Memory B cell (primary cell): ENCODE measurements around the gene TPCN2.
A peak's percentile ranks its signal among the peaks of the same experiment; 100 is the strongest.

Source experiments
- ATAC-seq: fragments of 150-1000 bp; cut with Tn5 transposase; 2 replicates; pipeline ENCODE4 v1.10.0; 2021; ENCODE audit warnings: low read depth, mild to moderate bottlenecking, moderate library complexity
- DNase-seq, 2 donors: peaks; one replicate each; pipeline ENCODE4 v3.0.0; 2022; ENCODE audit warnings: low spot score in 2 of 2
- H3K27ac Mint-ChIP-seq: one replicate; pipeline ENCODE4 v1.8.0; 2022; ENCODE audit warnings: mild to moderate bottlenecking, moderate library complexity, mixed read lengths
- H3K27me3 Mint-ChIP-seq: one replicate; pipeline ENCODE4 v1.8.0; 2022; ENCODE audit warnings: mixed read lengths
- H3K36me3 Mint-ChIP-seq: one replicate; pipeline ENCODE4 v1.8.0; 2022; ENCODE audit warnings: mild to moderate bottlenecking, mixed read lengths
- H3K4me1 Mint-ChIP-seq: one replicate; pipeline ENCODE4 v1.8.0; 2022; ENCODE audit warnings: mixed read lengths
- H3K4me3 Mint-ChIP-seq: one replicate; pipeline ENCODE4 v1.8.0; 2022; ENCODE audit warnings: mild to moderate bottlenecking, moderate library complexity, mixed read lengths
- H3K9me3 Mint-ChIP-seq: one replicate; pipeline ENCODE4 v1.8.0; 2022; ENCODE audit warnings: mixed read lengths

TPCN2 gene

DNA sequence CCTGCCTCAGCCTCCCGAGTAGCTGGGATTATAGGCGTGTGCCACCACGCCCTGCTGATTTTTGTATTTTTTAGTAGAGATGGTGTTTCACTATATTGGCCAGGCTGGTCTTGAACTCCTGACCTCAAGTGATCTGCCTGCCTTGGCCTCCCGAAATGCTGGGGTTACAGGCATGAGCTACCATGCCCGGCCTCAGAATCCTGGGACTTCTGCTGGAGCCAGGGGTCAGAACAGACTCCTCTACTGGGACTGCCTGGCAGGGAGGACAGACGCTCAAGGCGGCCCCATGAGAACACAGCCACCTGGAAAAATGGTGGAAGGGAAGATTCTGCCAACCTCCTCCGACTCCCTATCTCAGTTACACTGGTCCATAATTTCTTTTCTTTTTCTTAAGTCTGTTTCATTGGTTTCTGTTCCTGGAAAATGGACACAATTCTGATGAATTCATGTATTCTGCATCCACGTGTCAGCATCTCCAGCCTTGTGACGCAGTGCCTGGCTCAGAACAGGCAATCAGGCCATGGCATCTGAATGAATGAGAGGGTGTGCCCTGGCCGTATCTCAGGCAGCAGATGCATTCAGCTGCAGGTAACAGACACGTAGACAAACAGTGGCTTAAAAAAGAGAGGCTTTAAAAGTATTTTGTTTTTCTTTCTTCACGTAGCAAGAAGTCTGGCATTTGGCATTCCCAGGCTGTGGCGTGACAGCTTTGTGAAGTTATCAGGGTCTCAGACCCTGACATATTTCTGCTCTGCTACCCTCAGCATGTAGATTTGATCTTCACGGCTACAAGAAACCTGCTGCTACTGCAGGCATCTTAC is 111.8 kb downstream of the TPCN2 start:
- Mint-ChIP-seq H3K4me3 (no peak overlapping the region), H3K4me1 (peaks cover 5% of the 10 kb centered on the region), H3K27me3 (peaks cover 9% of the 10 kb centered on the region), H3K9me3 (peaks cover 6% of the 10 kb centered on the region), H3K27ac (no peak overlapping the region), H3K36me3 (peaks cover 8% of the 10 kb centered on the region)
- DNase-seq (no peak), ATAC-seq (no peak)

DNA sequence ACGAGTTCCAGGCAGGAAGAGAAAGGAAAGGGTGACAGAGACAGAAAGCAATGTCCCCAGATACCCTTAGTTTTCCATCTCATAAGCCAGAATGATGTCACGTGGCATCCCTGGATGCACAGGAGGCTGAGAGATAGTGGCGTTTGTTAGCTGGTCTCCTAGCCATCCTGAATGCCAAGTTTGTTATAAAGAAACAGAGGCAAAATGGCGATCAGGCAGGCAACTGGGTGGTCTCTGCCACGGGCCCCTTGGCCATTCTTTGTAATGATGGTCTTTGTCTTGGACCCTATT is 112.3 kb downstream of the TPCN2 start:
- DNase-seq (no peak), ATAC-seq (no peak)
- Mint-ChIP-seq H3K27me3 (peaks cover 4% of the 10 kb centered on the region), H3K36me3 (peaks cover 8% of the 10 kb centered on the region), H3K27ac (no peak overlapping the region), H3K4me3 (no peak overlapping the region), H3K9me3 (peaks cover 6% of the 10 kb centered on the region), H3K4me1 (no peaks in the 10 kb centered on the region)

DNA sequence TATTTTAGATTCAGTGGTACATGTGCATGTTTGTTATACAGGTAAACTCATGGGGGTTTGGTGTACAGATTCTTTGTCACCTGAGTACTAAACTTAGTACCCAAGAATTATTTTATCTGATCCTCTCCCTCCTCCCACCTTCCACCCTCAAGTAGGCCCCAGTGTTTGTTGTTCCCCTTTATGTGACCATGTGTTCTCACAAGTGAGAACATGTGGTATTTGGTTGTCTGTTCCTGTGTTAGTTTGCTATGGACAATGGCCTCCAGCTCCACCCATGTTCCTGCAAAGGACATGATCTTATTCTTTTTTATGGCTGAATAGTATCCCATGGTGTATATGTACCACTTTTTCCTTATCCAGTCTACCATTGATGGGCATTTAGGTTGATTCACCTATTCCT is 113.8 kb downstream of the TPCN2 start:
- DNase-seq: no peak
- H3K27me3 Mint-ChIP-seq: peaks cover 4% of the 10 kb centered on the region
- H3K36me3 Mint-ChIP-seq: peaks cover 8% of the 10 kb centered on the region
- no peak overlapping the region for H3K4me3 Mint-ChIP-seq
- H3K9me3 Mint-ChIP-seq: peaks cover 6% of the 10 kb centered on the region
- no peak overlapping the region for H3K27ac Mint-ChIP-seq
- ATAC-seq: no peak
- peaks cover 8% of the 10 kb centered on the region for H3K4me1 Mint-ChIP-seq

DNA sequence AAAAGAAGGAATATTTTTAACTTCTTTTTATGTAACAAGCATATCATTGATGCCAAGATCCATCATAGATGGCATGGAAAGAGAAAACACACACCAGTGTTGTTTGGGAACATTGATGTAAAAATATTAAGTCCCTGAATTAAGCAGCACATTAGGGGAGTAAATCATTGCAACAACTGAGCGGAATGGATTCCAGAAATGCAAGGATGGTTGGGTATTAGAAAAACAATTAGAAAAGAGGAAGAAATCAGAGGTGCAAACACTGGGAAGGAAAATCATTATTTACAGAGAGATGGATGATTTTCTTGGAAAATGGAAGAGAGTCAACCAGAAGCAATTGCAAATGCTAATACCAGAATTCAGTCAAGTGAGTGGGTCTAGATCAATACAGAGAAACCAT is 115.1 kb downstream of the TPCN2 start:
- Mint-ChIP-seq H3K4me1 (peaks cover 8% of the 10 kb centered on the region), H3K27ac (peak overlapping the region; percentile 4), H3K4me3 (no peak overlapping the region), H3K36me3 (peaks cover 8% of the 10 kb centered on the region), H3K9me3 (peaks cover 6% of the 10 kb centered on the region), H3K27me3 (peaks cover 4% of the 10 kb centered on the region)
- ATAC-seq: no peak
- no peak for DNase-seq

DNA sequence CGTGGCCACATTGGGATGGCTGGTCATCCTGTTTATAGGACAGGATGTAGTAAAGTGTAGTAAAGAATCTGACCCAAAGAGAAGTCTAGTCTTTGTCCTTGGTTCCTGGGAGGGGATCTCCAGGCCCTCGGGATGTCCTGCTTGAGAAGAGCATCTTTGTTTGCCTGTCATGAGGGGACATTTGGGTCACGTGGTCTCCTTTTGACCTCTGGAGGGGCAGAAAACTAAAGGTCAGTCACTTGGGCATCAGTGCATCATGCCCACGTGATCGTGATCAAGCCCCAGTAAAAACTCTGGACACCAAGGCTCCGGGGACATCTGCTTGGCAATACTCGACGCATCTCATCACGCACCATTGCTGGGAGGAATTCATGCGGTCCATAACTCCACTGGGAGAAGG is 116.1 kb downstream of the TPCN2 start:
- peaks cover 8% of the 10 kb centered on the region for H3K4me1 Mint-ChIP-seq
- H3K36me3 Mint-ChIP-seq: peaks cover 8% of the 10 kb centered on the region
- ATAC-seq (no peak), DNase-seq (no peak)
- no peak overlapping the region for H3K4me3 Mint-ChIP-seq
- no peak overlapping the region for H3K27ac Mint-ChIP-seq
- peaks cover 6% of the 10 kb centered on the region for H3K9me3 Mint-ChIP-seq
- H3K27me3 Mint-ChIP-seq: peaks cover 4% of the 10 kb centered on the region

DNA sequence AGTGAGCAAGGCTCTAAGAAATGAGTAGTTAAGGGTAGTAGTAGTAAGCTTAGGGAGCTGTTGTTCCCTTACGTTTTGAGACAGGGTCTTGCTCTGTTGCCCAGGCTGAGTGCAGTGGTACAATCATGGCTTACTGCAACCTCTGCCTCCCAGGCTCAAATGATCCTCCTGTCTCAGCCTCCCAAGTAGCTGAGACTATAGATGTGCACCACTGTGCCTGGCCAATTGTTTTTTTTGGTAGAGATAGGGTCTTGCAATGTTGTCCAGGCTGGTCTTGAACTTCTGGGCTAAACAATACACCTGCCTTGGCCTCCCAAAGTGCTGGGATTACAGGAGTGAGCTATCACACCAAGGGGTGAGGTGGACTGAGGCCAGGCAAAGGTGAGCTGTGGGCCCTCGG is 117.0 kb downstream of the TPCN2 start:
- H3K4me1 Mint-ChIP-seq: peaks cover 8% of the 10 kb centered on the region
- DNase-seq (no peak), ATAC-seq (no peak)
- peaks cover 6% of the 10 kb centered on the region for H3K9me3 Mint-ChIP-seq
- no peak overlapping the region for H3K4me3 Mint-ChIP-seq
- H3K27ac Mint-ChIP-seq: no peak overlapping the region
- H3K27me3 Mint-ChIP-seq: peaks cover 4% of the 10 kb centered on the region
- peaks cover 6% of the 10 kb centered on the region for H3K36me3 Mint-ChIP-seq

DNA sequence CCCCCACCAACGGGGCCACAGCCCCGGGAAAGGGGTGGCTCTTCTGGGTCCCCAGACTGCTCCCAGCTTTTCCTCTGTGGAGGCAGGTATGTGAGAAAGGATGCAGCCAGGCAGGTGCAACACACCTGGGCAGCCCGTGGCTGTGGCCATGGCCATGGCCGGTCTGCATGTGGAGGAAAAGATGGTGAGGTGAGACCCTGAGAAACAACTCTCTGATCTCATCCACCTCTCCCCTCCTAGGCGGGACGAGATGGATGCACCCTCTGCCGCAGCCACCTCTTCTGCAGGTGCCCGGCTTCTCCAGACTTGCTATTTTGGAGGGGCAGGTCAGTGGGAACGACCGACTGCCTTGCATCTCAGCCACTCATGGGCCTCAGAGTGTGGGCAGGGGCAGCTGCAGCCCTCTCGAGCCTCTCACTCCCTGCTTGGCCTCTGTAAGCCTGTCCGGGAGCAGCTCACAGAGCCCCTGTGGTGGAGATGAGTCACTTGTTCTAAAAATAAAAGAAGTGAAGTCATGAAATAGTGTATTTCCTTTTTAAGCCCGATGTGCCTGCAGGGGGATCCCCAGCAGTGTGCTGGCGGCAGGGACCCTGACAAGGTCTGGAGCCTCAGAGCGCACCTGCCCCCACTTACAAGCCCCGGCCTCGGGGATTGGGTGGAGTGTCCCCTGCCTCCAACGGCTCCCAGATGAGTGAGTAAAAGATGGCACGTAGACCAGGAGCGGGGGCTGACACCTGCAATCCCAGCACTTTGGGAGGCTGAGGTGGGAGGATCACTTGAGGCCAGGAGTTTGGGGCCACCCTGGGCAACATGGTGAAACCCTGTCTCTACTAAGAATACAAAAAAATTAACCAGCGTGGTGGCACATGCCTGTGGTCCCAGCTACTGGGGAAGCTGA is 117.7 kb downstream of the TPCN2 start:
- peaks cover 8% of the 10 kb centered on the region for H3K4me1 Mint-ChIP-seq
- peak overlapping the region; percentile 52 for H3K27ac Mint-ChIP-seq
- H3K27me3 Mint-ChIP-seq: peaks cover 4% of the 10 kb centered on the region
- peak overlapping the region; percentile 32 for H3K4me3 Mint-ChIP-seq
- peaks cover 6% of the 10 kb centered on the region for H3K36me3 Mint-ChIP-seq
- ATAC-seq (peak; percentile 94), DNase-seq (no peak)
- peaks cover 6% of the 10 kb centered on the region for H3K9me3 Mint-ChIP-seq

DNA sequence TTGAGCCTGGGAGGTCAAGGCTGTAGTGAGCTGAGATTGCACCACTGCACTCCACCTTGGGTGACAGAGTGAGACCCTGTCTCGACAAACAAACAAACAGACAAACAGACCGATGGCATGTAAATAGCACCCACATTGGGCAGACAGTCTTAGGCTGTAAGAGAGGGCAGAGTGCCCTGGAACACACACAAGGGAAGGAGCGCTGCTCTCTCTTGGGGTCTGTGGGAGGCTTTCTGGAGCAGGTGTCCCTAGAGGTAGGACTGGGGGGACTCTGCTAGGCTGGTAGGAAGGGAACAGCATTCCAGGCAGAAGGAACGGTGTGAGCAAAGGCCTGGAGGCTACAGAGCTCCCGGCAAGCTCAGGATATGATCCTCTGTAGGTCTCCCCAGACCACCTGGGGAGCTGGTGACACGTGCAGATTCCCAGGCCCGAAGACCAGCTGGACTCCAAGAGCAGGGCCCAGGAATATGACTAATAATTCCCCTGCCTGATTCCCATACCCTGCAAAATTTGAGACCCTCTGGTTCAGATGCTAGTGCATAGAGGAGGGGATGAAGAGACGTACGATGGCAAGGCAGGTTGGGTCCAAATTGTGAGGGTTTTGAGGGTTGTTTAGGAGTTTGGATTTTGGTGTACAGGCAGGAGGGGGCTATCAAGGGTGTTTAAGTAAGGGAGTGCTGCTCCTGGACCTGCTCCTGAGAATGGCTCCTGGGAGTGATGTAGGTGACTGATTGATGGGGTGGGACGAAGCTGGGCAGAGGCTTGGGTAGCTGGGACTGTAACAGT is 118.6 kb downstream of the TPCN2 start:
- DNase-seq (no peak), ATAC-seq (no peak)
- Mint-ChIP-seq H3K9me3 (peaks cover 6% of the 10 kb centered on the region), H3K4me3 (no peak overlapping the region), H3K27me3 (peaks cover 4% of the 10 kb centered on the region), H3K4me1 (peaks cover 8% of the 10 kb centered on the region), H3K27ac (peak overlapping the region; percentile 52), H3K36me3 (peaks cover 6% of the 10 kb centered on the region)

DNA sequence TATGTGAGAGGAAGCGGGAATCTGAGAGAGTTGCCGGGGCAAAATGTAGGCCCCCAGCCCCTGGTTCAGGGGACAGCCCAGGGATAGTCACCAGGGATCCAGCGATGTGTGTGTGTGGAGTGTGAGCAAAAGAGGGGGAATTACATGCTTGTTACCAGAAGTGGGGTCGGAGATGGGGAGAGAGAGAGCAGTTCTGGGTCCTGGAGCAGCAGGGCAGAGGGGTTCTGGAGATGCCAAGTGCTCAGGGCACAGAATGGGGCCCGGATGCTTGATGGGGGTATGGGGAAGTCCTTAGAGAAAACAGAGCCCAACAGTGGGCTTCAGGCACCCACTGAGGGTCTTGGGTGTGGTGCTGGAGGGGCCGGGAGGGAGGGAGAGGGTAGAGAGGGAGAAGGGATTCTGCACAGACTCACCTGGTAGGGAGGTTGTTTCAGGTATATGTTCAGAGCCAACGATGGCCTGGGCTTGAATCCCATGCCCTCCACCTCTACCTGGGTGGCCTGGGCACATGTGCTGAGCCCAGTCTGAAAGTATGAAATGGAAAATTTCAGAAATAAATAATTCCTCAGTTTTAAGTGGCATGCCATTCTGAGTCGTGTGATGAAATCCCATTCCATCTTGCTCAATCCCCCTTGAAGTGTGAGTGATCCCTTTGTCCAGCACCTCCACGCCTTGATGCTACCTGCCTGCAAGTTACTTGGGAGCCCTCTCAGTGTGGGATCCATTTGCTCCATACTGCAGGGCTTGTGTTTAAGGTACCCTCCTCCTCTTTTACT is 119.4 kb downstream of the TPCN2 start:
- Mint-ChIP-seq H3K27ac (no peak overlapping the region), H3K36me3 (peaks cover 4% of the 10 kb centered on the region), H3K27me3 (peaks cover 4% of the 10 kb centered on the region), H3K4me3 (no peak overlapping the region), H3K9me3 (peaks cover 5% of the 10 kb centered on the region), H3K4me1 (peaks cover 8% of the 10 kb centered on the region)
- DNase-seq: no peak
- ATAC-seq: no peak

DNA sequence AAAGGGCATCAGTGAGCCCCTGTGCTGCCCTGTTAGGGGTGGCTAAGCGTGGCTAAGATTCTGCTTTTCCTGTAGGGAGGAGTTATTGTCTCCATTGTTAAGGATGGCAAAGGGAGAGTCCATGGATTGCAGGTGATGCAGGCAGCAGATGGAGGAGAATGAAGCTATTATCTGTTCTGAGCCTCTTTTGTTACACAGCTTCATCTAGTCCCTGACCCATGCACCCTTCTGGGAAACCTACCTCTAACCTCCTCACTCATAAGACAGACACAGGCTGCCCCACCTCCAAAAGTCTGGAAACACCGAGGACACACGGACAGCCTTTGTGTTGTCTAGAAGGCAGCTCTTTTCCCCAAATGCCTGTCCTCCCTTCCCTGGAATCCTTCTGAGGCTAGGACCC is 120.7 kb downstream of the TPCN2 start:
- no peak for ATAC-seq
- Mint-ChIP-seq H3K27ac (no peak overlapping the region), H3K27me3 (peaks cover 2% of the 10 kb centered on the region), H3K4me1 (peaks cover 8% of the 10 kb centered on the region), H3K9me3 (no peaks in the 10 kb centered on the region), H3K36me3 (no peaks in the 10 kb centered on the region), H3K4me3 (no peak overlapping the region)
- no peak for DNase-seq

DNA sequence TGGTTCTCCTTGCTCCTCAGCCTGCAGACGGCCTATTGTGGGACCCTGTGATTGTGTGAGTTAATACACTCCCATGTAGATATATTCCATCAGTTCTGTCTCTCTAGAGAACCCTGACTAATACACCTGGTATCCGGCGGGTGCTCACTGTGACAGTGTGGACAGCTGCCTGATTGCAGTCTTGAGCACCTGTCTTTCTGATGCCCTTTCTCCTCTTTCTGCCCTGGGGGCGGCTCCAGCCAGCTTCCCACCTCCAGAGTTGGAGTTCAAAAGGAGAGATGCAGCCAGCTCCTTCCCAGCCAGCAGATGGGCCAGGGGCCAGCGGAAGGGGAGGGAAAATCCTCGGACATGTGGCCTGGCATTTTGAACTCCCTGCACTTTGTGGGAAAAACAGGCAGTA is 122.0 kb downstream of the TPCN2 start:
- no peak for ATAC-seq

DNA sequence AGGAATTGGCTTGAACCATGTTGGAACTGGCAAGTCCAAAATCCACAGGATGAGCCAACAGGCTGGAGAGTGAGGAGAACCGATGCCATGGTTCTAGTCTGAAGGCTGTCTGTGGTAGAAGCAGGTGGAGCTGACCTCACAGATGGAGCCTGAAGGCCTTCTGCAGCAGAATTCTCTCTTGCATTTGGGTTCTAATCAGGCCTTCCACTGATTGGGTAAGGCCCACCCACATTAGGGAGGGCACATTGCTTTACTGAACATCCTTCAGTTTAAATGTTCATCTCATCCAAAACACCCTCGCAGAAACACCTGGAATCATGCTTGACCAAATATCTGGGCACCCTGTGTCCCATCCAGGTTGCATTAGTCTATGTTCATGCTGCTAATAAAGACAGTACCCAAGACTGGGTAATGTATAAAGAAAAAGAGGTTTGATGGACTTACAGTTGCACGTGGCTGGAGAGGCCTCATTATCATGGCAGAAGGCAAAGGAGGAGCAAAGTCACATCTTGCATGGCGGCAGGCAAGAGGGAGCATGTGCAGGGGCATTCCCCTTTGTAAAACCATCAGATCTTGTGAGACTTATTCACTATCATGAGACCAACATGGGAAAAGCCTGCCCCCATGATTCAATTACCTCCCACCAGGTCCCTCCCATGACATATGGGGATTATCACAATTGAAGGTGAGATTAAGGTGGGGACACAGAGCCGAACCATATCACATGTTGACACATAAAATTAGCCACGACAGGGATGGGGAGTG is 122.9 kb downstream of the TPCN2 start:
- H3K27me3 Mint-ChIP-seq: no peaks in the 10 kb centered on the region
- H3K27ac Mint-ChIP-seq: no peak overlapping the region
- H3K4me1 Mint-ChIP-seq: peaks cover 5% of the 10 kb centered on the region
- H3K9me3 Mint-ChIP-seq: no peaks in the 10 kb centered on the region
- ATAC-seq (no peak), DNase-seq (no peak)
- H3K4me3 Mint-ChIP-seq: no peak overlapping the region
- H3K36me3 Mint-ChIP-seq: no peaks in the 10 kb centered on the region

More for the DNA sequence above, 122.0 kb downstream of the TPCN2 start:
- Mint-ChIP-seq H3K27ac (no peak overlapping the region), H3K9me3 (no peaks in the 10 kb centered on the region), H3K4me1 (peaks cover 8% of the 10 kb centered on the region), H3K36me3 (no peaks in the 10 kb centered on the region), H3K4me3 (no peak overlapping the region), H3K27me3 (no peaks in the 10 kb centered on the region)
- no peak for DNase-seq

DNA sequence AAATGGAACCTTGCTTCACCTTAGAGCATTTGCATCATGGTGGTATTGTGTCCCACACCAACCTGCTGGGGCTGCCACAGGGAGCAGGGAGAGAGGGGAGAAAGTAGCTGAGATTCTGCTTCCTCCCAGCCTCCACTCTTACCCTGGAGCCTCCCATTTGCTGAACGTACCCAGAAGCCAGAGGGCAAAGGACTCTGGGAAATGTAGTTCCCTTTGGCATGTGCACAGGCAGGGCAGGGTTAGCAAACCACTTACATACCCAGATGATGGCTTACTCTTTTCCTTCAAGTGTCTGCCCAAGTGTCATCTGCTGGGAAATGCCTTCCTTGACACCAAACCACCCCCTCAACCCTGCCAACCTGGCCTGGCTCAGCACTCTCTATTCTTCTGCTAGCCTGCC is 123.9 kb downstream of the TPCN2 start:
- Mint-ChIP-seq H3K27ac (no peak overlapping the region), H3K36me3 (no peaks in the 10 kb centered on the region), H3K4me1 (no peaks in the 10 kb centered on the region), H3K9me3 (no peaks in the 10 kb centered on the region), H3K27me3 (no peaks in the 10 kb centered on the region), H3K4me3 (no peak overlapping the region)
- no peak for DNase-seq
- ATAC-seq: no peak
